ENCODE results near the gene RGS11. TPM values are rescaled to one million over a fixed set of nuclear protein-coding genes. Genes with fewer than 3 reads are reported as not detected.

Gene RGS11
- polyA plus RNA-seq, 1 donor (not counting 4 experiments of a cell fraction or from before 2014, with no cell fraction given), result not detected

DNA sequence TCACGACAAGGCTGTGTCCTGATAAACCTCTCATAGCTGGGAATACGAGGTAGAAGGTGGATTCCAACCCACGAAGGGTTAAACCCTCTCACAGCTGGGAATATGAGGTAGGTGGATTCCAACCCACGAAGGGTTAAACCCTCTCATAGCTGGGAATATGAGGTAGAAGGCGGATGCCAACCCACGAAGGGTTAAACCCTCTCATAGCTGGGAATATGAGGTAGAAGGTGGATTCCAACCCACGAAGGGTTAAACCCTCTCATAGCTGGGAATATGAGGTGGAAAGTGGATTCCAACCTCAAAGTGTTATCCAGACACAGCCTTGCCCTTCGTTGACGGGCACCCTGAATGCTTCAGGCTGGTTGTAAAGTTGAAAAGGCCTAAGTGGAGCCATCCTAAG, 45.8 kb upstream of the RGS11 start:
- H3K9ac ChIP-seq (ENCODE audit: control insufficient read depth, extremely low read depth, insufficient read depth, low read length), result no peak overlapping the region
- dilution Hi-C loops (cut with MboI; ENCODE audit: extremely low pct_ligation_motif_present, low sequenced_read_pairs), result no loop called here
- peaks cover 7 to 20% of the 10 kb centered on the region in 2 experiments for H3K36me3 ChIP-seq (ENCODE audit: control insufficient read depth in 2 of 2, extremely low read depth in 1 of 2, insufficient read depth in 2 of 2, low read length in 2 of 2)
- H3K4me1 ChIP-seq (ENCODE audit: control insufficient read depth, extremely low read depth, insufficient read depth, low read length), result peaks cover 5% of the 10 kb centered on the region
- DNase-seq (ENCODE audit: low read depth, low spot score) (no peak), FAIRE-seq (no peak)
- TF ChIP-seq, protein P1, sequence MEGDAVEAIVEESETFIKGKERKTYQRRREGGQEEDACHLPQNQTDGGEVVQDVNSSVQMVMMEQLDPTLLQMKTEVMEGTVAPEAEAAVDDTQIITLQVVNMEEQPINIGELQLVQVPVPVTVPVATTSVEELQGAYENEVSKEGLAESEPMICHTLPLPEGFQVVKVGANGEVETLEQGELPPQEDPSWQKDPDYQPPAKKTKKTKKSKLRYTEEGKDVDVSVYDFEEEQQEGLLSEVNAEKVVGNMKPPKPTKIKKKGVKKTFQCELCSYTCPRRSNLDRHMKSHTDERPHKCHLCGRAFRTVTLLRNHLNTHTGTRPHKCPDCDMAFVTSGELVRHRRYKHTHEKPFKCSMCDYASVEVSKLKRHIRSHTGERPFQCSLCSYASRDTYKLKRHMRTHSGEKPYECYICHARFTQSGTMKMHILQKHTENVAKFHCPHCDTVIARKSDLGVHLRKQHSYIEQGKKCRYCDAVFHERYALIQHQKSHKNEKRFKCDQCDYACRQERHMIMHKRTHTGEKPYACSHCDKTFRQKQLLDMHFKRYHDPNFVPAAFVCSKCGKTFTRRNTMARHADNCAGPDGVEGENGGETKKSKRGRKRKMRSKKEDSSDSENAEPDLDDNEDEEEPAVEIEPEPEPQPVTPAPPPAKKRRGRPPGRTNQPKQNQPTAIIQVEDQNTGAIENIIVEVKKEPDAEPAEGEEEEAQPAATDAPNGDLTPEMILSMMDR (optimal IDR thresholded peaks at IDR 0.05 in 1 of 3, IDR thresholded peaks at IDR 0.05 in 1 of 3, conservative IDR thresholded peaks at IDR 0.05 in 1 of 3; ENCODE audit: extremely low read depth in 1 of 3, insufficient read depth in 2 of 3, low read length in 3 of 3), result no peak
- TF ChIP-seq EZH2 (IDR thresholded peaks at IDR 0.05; ENCODE audit: low read length), result no peak
- no peak overlapping the region for H3K4me3 ChIP-seq (ENCODE audit: control insufficient read depth in 2 of 3, extremely low read depth in 1 of 3, insufficient read depth in 2 of 3, low read depth in 1 of 3, low read length in 3 of 3)
- H3K9me1 ChIP-seq (ENCODE audit: control insufficient read depth, extremely low read depth, insufficient read depth, low read length), result no peaks in the 10 kb centered on the region
- H3K4me2 ChIP-seq (ENCODE audit: control insufficient read depth, extremely low read depth, insufficient read depth, low read depth, low read length), result no peak overlapping the region
- H3K27ac ChIP-seq (ENCODE audit: control insufficient read depth, insufficient read depth, low read length), result no peak overlapping the region
- no peak overlapping the region for H2AFZ ChIP-seq (ENCODE audit: control insufficient read depth, low read length)
- H3K9me3 ChIP-seq (ENCODE audit: control insufficient read depth, low read depth, low read length), result no peaks in the 10 kb centered on the region
- H3K79me2 ChIP-seq (ENCODE audit: control insufficient read depth, insufficient read depth, low read length), result peaks cover 88% of the 10 kb centered on the region
- H3K27me3 ChIP-seq (ENCODE audit: control insufficient read depth, extremely low read depth, insufficient read depth, low read length), result no peaks in the 10 kb centered on the region
- peaks cover 31% of the 10 kb centered on the region for H4K20me1 ChIP-seq (ENCODE audit: control insufficient read depth, extremely low read depth, insufficient read depth, low read length)

DNA sequence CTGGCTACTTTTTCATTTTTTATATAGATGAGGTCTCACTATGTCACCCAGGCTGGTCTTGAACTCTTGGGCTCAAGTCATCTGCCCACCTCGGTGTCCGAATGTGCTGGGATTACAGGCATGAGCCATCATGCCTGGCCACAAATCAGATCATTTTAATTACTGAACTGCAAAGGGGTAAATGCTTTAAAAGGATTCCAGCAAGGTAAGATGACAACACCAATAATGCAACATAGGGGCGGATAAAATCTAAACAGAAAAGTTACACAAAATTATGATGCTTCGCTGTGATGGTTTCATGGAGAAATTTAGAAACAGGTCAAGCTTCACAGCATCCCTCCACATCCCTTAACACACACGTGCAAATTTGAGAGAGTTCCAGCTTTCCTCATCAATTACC, 44.5 kb upstream of the RGS11 start:
- Histone ChIP-seq H3K9me3 (ENCODE audit: control insufficient read depth, low read depth, low read length) (no peaks in the 10 kb centered on the region), H3K27ac (ENCODE audit: control insufficient read depth, insufficient read depth, low read length) (no peak overlapping the region), H3K4me2 (ENCODE audit: control insufficient read depth, extremely low read depth, insufficient read depth, low read depth, low read length) (no peak overlapping the region), H3K36me3 (ENCODE audit: control insufficient read depth in 2 of 2, extremely low read depth in 1 of 2, insufficient read depth in 2 of 2, low read length in 2 of 2) (peaks cover 5 to 19% of the 10 kb centered on the region in 2 experiments), H3K27me3 (ENCODE audit: control insufficient read depth, extremely low read depth, insufficient read depth, low read length) (no peaks in the 10 kb centered on the region), H3K4me3 (ENCODE audit: control insufficient read depth in 2 of 3, extremely low read depth in 1 of 3, insufficient read depth in 2 of 3, low read depth in 1 of 3, low read length in 3 of 3) (no peak overlapping the region), H2AFZ (ENCODE audit: control insufficient read depth, low read length) (no peak overlapping the region), H3K9ac (ENCODE audit: control insufficient read depth, extremely low read depth, insufficient read depth, low read length) (no peak overlapping the region), H3K9me1 (ENCODE audit: control insufficient read depth, extremely low read depth, insufficient read depth, low read length) (no peaks in the 10 kb centered on the region), H3K4me1 (ENCODE audit: control insufficient read depth, extremely low read depth, insufficient read depth, low read length) (peaks cover 3% of the 10 kb centered on the region), H3K79me2 (ENCODE audit: control insufficient read depth, insufficient read depth, low read length) (peaks cover 85% of the 10 kb centered on the region), H4K20me1 (ENCODE audit: control insufficient read depth, extremely low read depth, insufficient read depth, low read length) (peaks cover 32% of the 10 kb centered on the region)
- dilution Hi-C loops (cut with MboI; ENCODE audit: extremely low pct_ligation_motif_present, low sequenced_read_pairs), result no loop called here
- TF ChIP-seq, protein P1 (optimal IDR thresholded peaks at IDR 0.05 in 1 of 3, IDR thresholded peaks at IDR 0.05 in 1 of 3, conservative IDR thresholded peaks at IDR 0.05 in 1 of 3; ENCODE audit: extremely low read depth in 1 of 3, insufficient read depth in 2 of 3, low read length in 3 of 3), result no peak
- TF ChIP-seq EZH2 (IDR thresholded peaks at IDR 0.05; ENCODE audit: low read length), result no peak
- no peak for DNase-seq (ENCODE audit: low read depth, low spot score)
- no peak for FAIRE-seq
